Epithelial cell of esophagus (primary cell): ENCODE results near the gene POLR3GL.

ENCODE experiments used
- DNase-seq: peaks from one replicate; pipeline ENCODE4 v3.0.0; 2010; ENCODE audit warnings: low read depth
- H3K4me3 ChIP-seq: 2 replicates; pipeline ENCODE4 v1.5.1; 2011; ENCODE audit warnings: mild to moderate bottlenecking, low read length, control low read depth
- CTCF ChIP-seq: IDR thresholded peaks from 2 replicates; pipeline ENCODE4 v1.5.1; 2011; ENCODE audit warnings: low read depth, mild to moderate bottlenecking, low read length, control low read depth, inconsistent platforms; ENCODE audit not compliant: insufficient read depth; ENCODE audit errors: missing control alignments

Gene POLR3GL

GRCh38 chr1:145986551-145986950 lies 22.1 kb downstream of the POLR3GL start:
- no peak for DNase-seq
- TF ChIP-seq CTCF: no peak

DNA sequence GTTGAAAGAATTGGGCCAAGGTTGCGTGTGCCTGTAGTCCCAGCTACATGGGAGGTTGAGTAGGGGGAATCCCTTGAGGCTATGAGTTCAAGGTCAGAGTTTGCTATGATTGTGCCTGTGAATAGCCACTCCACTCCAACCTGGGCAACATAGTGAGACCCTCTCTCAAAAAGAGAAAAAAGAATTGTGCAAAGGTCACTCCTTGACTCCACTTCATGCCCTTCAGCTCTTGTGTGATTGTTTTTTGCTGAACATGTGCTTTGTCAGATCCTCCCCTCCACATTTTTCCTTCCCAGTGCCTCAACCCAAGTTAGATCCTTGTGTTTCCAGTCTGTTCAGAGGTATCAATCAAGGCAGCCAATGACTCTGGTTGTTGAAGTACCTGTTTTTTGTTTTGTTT lies 23.4 kb downstream of the POLR3GL start:
- no peak for TF ChIP-seq CTCF
- no peak for DNase-seq
- H3K4me3 ChIP-seq: no peak overlapping the region

More at GRCh38 chr1:145986551-145986950, 22.1 kb downstream of the POLR3GL start:
- no peak overlapping the region for H3K4me3 ChIP-seq

DNA sequence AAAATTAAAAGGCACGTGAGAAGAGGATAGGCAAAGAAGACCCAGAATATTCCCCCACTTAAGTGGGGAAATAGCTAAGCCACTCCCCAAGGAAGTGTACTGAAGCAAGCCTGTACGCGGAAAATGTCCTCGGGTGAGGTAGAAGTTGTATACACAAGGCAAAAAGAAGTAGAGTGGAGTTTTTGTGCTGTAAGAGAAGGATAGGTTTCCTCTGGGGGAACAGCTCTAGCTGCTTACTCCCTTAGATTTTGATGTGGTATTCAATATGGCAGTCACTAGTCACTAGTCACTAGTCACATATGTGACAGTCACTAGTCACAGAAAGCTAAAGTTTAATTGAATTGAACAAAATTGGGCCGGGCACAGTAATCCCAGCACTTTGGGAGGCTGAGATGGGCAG lies 24.3 kb downstream of the POLR3GL start:
- no peak overlapping the region for H3K4me3 ChIP-seq
- peak; percentile 29 for DNase-seq
- TF ChIP-seq CTCF: no peak

- no peak overlapping the region for H3K4me3 ChIP-seq
- no peak for DNase-seq
- no peak for TF ChIP-seq CTCF
These were observed 25.9 kb downstream of the POLR3GL start for GRCh38 chr1:145990249-145990855.

- DNase-seq: peak; percentile 40
- TF ChIP-seq CTCF: no peak
- no peak overlapping the region for H3K4me3 ChIP-seq
These were observed 27.4 kb downstream of the POLR3GL start for GRCh38 chr1:145991735-145992412.

- TF ChIP-seq CTCF: no peak
- DNase-seq: no peak
- peak overlapping the region; percentile 99 for H3K4me3 ChIP-seq
These were observed 28.0 kb downstream of the POLR3GL start for GRCh38 chr1:145992502-145992936.
